H9 (cell line): ENCODE data around the gene MAPKAPK2. TPM values are rescaled to one million over a fixed set of nuclear protein-coding genes. Genes with fewer than 3 reads are reported as not detected.

Experiments used
- DNase-seq: peaks from one replicate; pipeline ENCODE4 v3.0.0-alpha.2; 2017
- H2AFZ ChIP-seq: one replicate; pipeline ENCODE4 v1.6.1; 2013; ENCODE audit warnings: mild to moderate bottlenecking, low read length, control low read depth, moderate library complexity
- H2AK5ac ChIP-seq: 2 replicates; pipeline ENCODE4 v1.6.1; 2013; ENCODE audit warnings: low read length, control low read depth, mixed read lengths; ENCODE audit not compliant: insufficient read length
- H2BK120ac ChIP-seq: one replicate; pipeline ENCODE4 v1.6.1; 2013; ENCODE audit warnings: low read depth, mild to moderate bottlenecking, low read length, control low read depth, inconsistent platforms; ENCODE audit not compliant: poor library complexity, severe bottlenecking
- H2BK12ac ChIP-seq: 2 replicates; pipeline ENCODE4 v1.6.1; 2013; ENCODE audit warnings: low read length, control low read depth, mixed read lengths, low read depth; ENCODE audit not compliant: insufficient read length
- H2BK15ac ChIP-seq: 2 replicates; pipeline ENCODE4 v1.6.1; 2013; ENCODE audit warnings: low read depth, low read length, control low read depth
- H2BK20ac ChIP-seq: one replicate; pipeline ENCODE4 v1.6.1; 2013; ENCODE audit warnings: low read depth, mild to moderate bottlenecking, low read length, control low read depth, inconsistent platforms; ENCODE audit not compliant: poor library complexity, severe bottlenecking
- H2BK5ac ChIP-seq: 2 replicates; pipeline ENCODE4 v1.6.1; 2013; ENCODE audit warnings: low read length, control low read depth, mixed read lengths; ENCODE audit not compliant: insufficient read length
- H3K14ac ChIP-seq: 2 replicates; pipeline ENCODE4 v1.6.1; 2013; ENCODE audit warnings: low read length, control low read depth; ENCODE audit not compliant: insufficient read depth
- H3K18ac ChIP-seq: 2 replicates; pipeline ENCODE4 v1.6.1; 2013; ENCODE audit warnings: low read depth, mild to moderate bottlenecking, mixed read lengths, low read length, control low read depth; ENCODE audit not compliant: insufficient read length
- H3K23ac ChIP-seq: 2 replicates; pipeline ENCODE4 v1.6.1; 2013; ENCODE audit warnings: low read length, control low read depth, mixed read lengths, low read depth; ENCODE audit not compliant: insufficient read length
- H3K23me2 ChIP-seq: 2 replicates; pipeline ENCODE4 v1.6.1; 2013; ENCODE audit warnings: low read depth, mild to moderate bottlenecking, mixed read lengths, low read length, control low read depth; ENCODE audit not compliant: insufficient read length, poor library complexity, severe bottlenecking
- H3K27ac ChIP-seq: 2 replicates; pipeline ENCODE4 v1.5.1; 2013; ENCODE audit warnings: low read length, control low read depth, mixed read lengths, low read depth; ENCODE audit not compliant: insufficient read length
- H3K27me3 ChIP-seq: 2 replicates; pipeline ENCODE4 v1.6.1; 2013; ENCODE audit warnings: low read length, control low read depth, inconsistent platforms; ENCODE audit not compliant: insufficient read depth
- H3K4ac ChIP-seq: 2 replicates; pipeline ENCODE4 v1.6.1; 2013; ENCODE audit warnings: low read depth, mild to moderate bottlenecking, control low read depth, inconsistent platforms, low read length, moderate library complexity
- H3K4me1 ChIP-seq: 2 replicates; pipeline ENCODE4 v1.6.1; 2013; ENCODE audit warnings: low read length, control low read depth, inconsistent platforms; ENCODE audit not compliant: insufficient read depth
- H3K4me2 ChIP-seq: 2 replicates; pipeline ENCODE4 v1.6.1; 2013; ENCODE audit warnings: low read length, control low read depth, mixed read lengths; ENCODE audit not compliant: insufficient read length, insufficient read depth
- H3K56ac ChIP-seq: 2 replicates; pipeline ENCODE4 v1.6.1; 2013; ENCODE audit warnings: low read depth, mild to moderate bottlenecking, mixed read lengths, low read length, control low read depth; ENCODE audit not compliant: insufficient read length
- H3K79me1 ChIP-seq: 2 replicates; pipeline ENCODE4 v1.6.1; 2013; ENCODE audit warnings: low read depth, mild to moderate bottlenecking, moderate library complexity, low read length, control low read depth, inconsistent platforms; ENCODE audit not compliant: insufficient read depth, poor library complexity, severe bottlenecking
- H3K79me2 ChIP-seq: 2 replicates; pipeline ENCODE4 v1.6.1; 2013; ENCODE audit warnings: low read length, control low read depth, inconsistent platforms; ENCODE audit not compliant: insufficient read depth
- H3K9ac ChIP-seq: 2 replicates; pipeline ENCODE4 v1.6.1; 2013; ENCODE audit warnings: low read length, control low read depth, mixed read lengths; ENCODE audit not compliant: insufficient read length; ENCODE audit errors: extremely low read depth
- H3K9me3 ChIP-seq: one replicate; pipeline ENCODE4 v1.6.1; 2013; ENCODE audit warnings: low read depth, low read length, inconsistent platforms; ENCODE audit not compliant: control insufficient read depth
- H3T11ph ChIP-seq: one replicate; pipeline ENCODE4 v1.6.1; 2013; ENCODE audit warnings: mild to moderate bottlenecking, low read length, control low read depth, inconsistent platforms
- H4K20me1 ChIP-seq: one replicate; pipeline ENCODE4 v1.6.1; 2013; ENCODE audit not compliant: control insufficient read depth, insufficient read length, insufficient read depth
- H4K5ac ChIP-seq: 2 replicates; pipeline ENCODE4 v1.6.1; 2013; ENCODE audit warnings: low read depth, mild to moderate bottlenecking, mixed read lengths, low read length, control low read depth; ENCODE audit not compliant: insufficient read length
- H4K8ac ChIP-seq: replicated peaks from 2 replicates; pipeline ENCODE4 v1.6.1; 2013; ENCODE audit warnings: low read length, control low read depth, mixed read lengths, low read depth; ENCODE audit not compliant: insufficient read length
- H4K91ac ChIP-seq: 2 replicates; pipeline ENCODE4 v1.6.1; 2013; ENCODE audit warnings: low read depth, mild to moderate bottlenecking, moderate library complexity, mixed read lengths, low read length, control low read depth; ENCODE audit not compliant: insufficient read length
- H3K27ac Mint-ChIP-seq, 3 experiments: 2 replicates in 2 of 3; 3 replicates in 1 of 3; pipeline ENCODE4 v1.8.0; 2020 to 2021; ENCODE audit warnings: mixed read lengths in 3 of 3, mild to moderate bottlenecking in 1 of 3, moderate library complexity in 1 of 3
- H3K27me3 Mint-ChIP-seq: 2 replicates; pipeline ENCODE4 v1.8.0; 2021; ENCODE audit warnings: low read depth, mild to moderate bottlenecking, moderate library complexity, mixed read lengths
- H3K36me3 Mint-ChIP-seq, 3 experiments: 2 replicates in 2 of 3; 3 replicates in 1 of 3; pipeline ENCODE4 v1.8.0; 2020 to 2021; ENCODE audit warnings: low read depth in 3 of 3, mixed read lengths in 3 of 3; ENCODE audit not compliant: insufficient read depth in 1 of 3
- H3K4me1 Mint-ChIP-seq, 2 experiments: 2 replicates each; pipeline ENCODE4 v1.8.0; 2020; ENCODE audit warnings: mixed read lengths in 2 of 2
- H3K4me3 Mint-ChIP-seq, 2 experiments: 2 replicates in 1 of 2; 3 replicates in 1 of 2; pipeline ENCODE4 v1.8.0; 2020 to 2021; ENCODE audit warnings: mild to moderate bottlenecking in 2 of 2, mixed read lengths in 2 of 2, moderate library complexity in 1 of 2
- H3K9me3 Mint-ChIP-seq, 2 experiments: 2 replicates in 1 of 2; 3 replicates in 1 of 2; pipeline ENCODE4 v1.8.0; 2020; ENCODE audit warnings: mild to moderate bottlenecking in 2 of 2, mixed read lengths in 2 of 2, moderate library complexity in 1 of 2
- WGBS: extraction: QIAGEN DNeasy Blood & Tissue Kit; methylation state at CpG from one replicate; pipeline ENCODE4 v1.1.7; 2013; ENCODE audit warnings: missing lambda C conversion rate, low lambda C conversion rate, mixed read lengths; ENCODE audit not compliant: insufficient read length; ENCODE audit errors: extremely low coverage; 5-methylcytosine and 5-hydroxymethylcytosine counted together
- total RNA-seq: library from RNA; stranded (reverse); gene quantifications from 2 replicates; pipeline ENCODE4 v1.2.1, GENCODE V29; 2021
- TF ChIP-seq, protein P1 (sequence below): fragments of 200-600 bp; sonication (generic); conservative IDR thresholded peaks from 3 replicates; pipeline ENCODE4 v1.8.0; 2021; ENCODE audit warnings: antibody characterized with exemption, mild to moderate bottlenecking

Gene MAPKAPK2
- total RNA-seq, 1 experiment from 2014 or later, result 50.1 TPM

DNA sequence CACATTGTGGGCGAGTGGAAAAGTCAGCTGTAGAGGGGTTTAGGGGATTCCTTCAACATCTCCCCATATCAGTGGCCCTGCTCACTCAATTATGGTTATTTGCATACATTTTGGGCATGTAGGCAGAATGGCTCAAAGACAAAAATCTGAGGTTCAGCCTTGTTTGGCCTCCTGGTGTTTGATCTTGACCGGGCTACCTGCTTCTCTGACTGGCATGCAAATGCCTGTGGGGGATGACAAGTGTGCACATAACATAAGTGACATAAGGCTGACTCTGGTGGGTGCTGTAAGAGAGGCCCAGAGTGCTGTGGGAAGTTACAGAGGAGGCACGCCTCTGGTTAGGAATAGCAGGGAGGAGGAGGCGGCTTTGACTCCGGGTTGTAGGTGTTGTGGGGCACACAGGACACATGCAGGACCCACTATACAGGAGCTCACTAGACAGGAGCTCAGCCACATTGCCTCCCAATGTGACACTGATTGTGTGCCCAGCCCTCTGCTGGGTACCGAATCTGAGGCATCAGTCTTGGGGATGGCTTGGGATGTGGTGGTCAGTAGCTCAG lies 56.5 kb downstream of the MAPKAPK2 start:
- no peak overlapping the region for H2AK5ac ChIP-seq
- no CpG with 5 or more reads among the region's 6 CpGs for WGBS
- no peak overlapping the region for H3K23ac ChIP-seq
- DNase-seq, result no peak
- H3K9ac ChIP-seq, result no peak overlapping the region
- no peaks in the 10 kb centered on the region for H4K20me1 ChIP-seq
- no peak overlapping the region for H3K4me2 ChIP-seq
- H3K56ac ChIP-seq, result no peak overlapping the region
- H4K91ac ChIP-seq, result no peak overlapping the region
- Mint-ChIP-seq H3K4me3 (no peak overlapping the region), H3K27me3 (no peaks in the 10 kb centered on the region; the same call in none of the 2 replicates), H3K27ac (no peak overlapping the region; a peak in 1 of 7 replicates), H3K4me1 (peaks cover 11 to 15% of the 10 kb centered on the region in 2 experiments), H3K36me3 (no peaks in the 10 kb centered on the region), H3K9me3 (no peaks in the 10 kb centered on the region)
- no peak overlapping the region for H4K5ac ChIP-seq
- no peaks in the 10 kb centered on the region for H3K79me1 ChIP-seq
- no peak overlapping the region for H2BK15ac ChIP-seq
- H3T11ph ChIP-seq, result no peak overlapping the region
- no peaks in the 10 kb centered on the region for H3K9me3 ChIP-seq
- H3K27me3 ChIP-seq, result no peaks in the 10 kb centered on the region
- no peaks in the 10 kb centered on the region for H3K79me2 ChIP-seq
- H2BK12ac ChIP-seq, result no peak overlapping the region
- no peak overlapping the region for H2BK120ac ChIP-seq
- H3K14ac ChIP-seq, result no peak overlapping the region
- H2BK5ac ChIP-seq, result no peak overlapping the region
- no peak overlapping the region for H3K27ac ChIP-seq
- no peak overlapping the region for H3K18ac ChIP-seq
- peaks cover 2% of the 10 kb centered on the region; the same call in 1 of the 2 replicates for H3K4me1 ChIP-seq
- H4K8ac ChIP-seq, result no peak overlapping the region
- no peak overlapping the region for H3K4ac ChIP-seq
- no peak overlapping the region for H2BK20ac ChIP-seq
- H3K23me2 ChIP-seq, result no peaks in the 10 kb centered on the region
- no peak overlapping the region for H2AFZ ChIP-seq
- TF ChIP-seq, protein P1, sequence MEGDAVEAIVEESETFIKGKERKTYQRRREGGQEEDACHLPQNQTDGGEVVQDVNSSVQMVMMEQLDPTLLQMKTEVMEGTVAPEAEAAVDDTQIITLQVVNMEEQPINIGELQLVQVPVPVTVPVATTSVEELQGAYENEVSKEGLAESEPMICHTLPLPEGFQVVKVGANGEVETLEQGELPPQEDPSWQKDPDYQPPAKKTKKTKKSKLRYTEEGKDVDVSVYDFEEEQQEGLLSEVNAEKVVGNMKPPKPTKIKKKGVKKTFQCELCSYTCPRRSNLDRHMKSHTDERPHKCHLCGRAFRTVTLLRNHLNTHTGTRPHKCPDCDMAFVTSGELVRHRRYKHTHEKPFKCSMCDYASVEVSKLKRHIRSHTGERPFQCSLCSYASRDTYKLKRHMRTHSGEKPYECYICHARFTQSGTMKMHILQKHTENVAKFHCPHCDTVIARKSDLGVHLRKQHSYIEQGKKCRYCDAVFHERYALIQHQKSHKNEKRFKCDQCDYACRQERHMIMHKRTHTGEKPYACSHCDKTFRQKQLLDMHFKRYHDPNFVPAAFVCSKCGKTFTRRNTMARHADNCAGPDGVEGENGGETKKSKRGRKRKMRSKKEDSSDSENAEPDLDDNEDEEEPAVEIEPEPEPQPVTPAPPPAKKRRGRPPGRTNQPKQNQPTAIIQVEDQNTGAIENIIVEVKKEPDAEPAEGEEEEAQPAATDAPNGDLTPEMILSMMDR, result no peak
